Right kidney (tissue), 1 donor: ENCODE results near the gene HPRT1.

Source experiments
- DNase-seq: peaks from one replicate; pipeline ENCODE4 v3.0.0-alpha.2; 2016

Gene HPRT1

GRCh38 chrX:134543288-134543687 lies 83.3 kb downstream of the HPRT1 start:
- no peak for DNase-seq

DNA sequence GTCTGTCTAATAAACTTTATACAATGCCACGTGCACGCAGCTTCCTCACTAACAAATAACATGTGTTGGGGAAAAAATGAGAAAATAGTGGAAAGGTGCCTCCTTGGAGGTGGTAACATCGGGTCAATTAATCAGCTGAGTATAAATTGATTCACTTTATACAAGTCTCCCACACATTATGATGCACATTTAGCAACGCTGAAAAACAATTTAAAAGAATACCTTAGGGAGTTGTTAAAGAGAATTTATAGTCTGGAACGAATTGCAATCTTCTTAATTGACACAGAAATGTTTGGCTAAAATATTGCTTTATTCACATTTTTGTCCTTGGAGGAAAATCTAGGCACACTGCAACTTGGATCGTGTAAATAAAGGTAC lies 84.2 kb downstream of the HPRT1 start:
- no peak for DNase-seq

DNA sequence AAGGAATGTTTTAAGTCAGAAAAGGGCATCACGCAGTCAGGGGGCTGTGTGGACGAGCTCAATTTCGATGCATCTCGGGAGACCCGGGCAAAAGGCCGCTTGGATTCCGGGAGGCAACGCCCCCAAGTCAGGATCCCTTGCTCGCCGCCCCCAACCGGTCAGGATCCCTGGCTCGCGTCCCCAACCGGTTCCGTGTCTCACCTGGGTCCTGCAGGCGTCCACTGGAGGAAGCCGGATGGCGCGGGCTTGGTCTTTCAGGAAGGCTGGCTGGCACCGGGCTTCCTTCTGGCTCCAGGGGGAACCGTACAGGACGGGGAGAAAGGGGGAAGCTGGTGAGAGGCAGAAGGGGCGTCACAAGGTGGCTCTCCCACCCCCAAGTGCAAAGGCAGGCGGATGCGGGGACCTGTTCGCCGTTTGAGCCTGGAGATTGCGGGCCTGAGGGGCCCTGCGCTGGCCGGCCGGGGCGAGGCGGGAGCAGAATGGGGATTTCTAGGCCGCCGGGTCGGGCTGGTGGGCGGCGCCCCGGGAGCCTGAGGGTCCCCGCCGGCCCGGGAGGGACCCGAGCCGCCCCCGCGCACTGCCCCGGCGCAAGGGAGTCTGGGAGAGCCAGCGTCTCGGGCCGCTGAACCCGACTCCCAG lies 84.7 kb downstream of the HPRT1 start:
- peak; percentile 72 for DNase-seq

GRCh38 chrX:134545510-134545909 lies 85.5 kb downstream of the HPRT1 start:
- DNase-seq, result no peak

- DNase-seq, result no peak
These were observed 86.2 kb downstream of the HPRT1 start for GRCh38 chrX:134546187-134546586.

DNA sequence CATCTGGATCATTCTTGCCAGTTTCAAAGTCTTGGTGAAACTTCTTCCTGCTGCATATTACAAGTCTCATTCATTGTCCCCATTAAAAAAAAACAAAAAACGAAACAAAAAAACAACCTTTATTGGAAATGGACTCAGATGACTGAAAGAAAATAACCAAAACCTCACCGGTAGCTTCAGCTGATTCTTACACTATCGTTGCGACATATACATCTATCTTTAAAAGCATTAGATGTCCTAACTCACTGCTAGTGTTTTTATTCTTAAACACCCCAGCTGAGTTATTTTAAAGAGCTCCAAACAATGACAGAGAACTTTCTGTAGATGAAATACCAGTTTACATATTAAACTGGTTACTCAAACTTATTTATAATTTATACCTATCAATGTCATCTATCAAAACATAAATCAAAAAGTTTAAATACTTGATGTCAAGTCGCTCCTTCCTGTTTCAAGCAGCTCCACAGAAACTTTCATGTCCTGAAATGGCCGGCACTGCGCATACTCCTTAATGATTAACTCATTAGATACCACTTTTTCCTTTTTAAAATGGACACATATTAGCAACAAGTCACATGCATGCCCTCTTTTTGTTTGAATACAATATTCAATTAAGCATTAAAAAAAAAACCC lies 87.2 kb downstream of the HPRT1 start:
- no peak for DNase-seq

GRCh38 chrX:134548257-134549201 lies 88.6 kb downstream of the HPRT1 start:
- DNase-seq, result no peak
